K562 (cell line): ENCODE data around the gene USP35. TPM values are rescaled to one million over a fixed set of nuclear protein-coding genes. Genes with fewer than 3 reads are reported as not detected.

Experiments
- CSDE1 ChIP-seq, 2 experiments: fragments of 450-650 bp; IDR thresholded peaks; 2 replicates each; pipeline ENCODE4 v1.6.1; 2016; ENCODE audit warnings: mild to moderate bottlenecking in 1 of 2
- FOXP1 ChIP-seq: sonication (generic); formaldehyde crosslinking; IDR thresholded peaks from 2 replicates; pipeline ENCODE4 v1.8.0; 2022; ENCODE audit warnings: mild to moderate bottlenecking, missing genetic modification reagents
- GABPB1 ChIP-seq: sonication (generic); formaldehyde crosslinking; IDR thresholded peaks from 2 replicates; pipeline ENCODE4 v1.8.0; 2022; ENCODE audit warnings: mild to moderate bottlenecking, missing genetic modification reagents
- GTF3C2 ChIP-seq: IDR thresholded peaks from 3 replicates; pipeline ENCODE4 v1.6.1; 2011; ENCODE audit warnings: borderline replicate concordance, mild to moderate bottlenecking, moderate library complexity; ENCODE audit not compliant: insufficient read length; ENCODE audit errors: extremely low read depth
- HBP1 ChIP-seq: fragments of 450-650 bp; formaldehyde crosslinking; IDR thresholded peaks from 2 replicates; pipeline ENCODE4 v1.4.0; 2022; ENCODE audit warnings: missing genetic modification characterization
- HDAC2 ChIP-seq: fragments of 450-650 bp; IDR thresholded peaks from 2 replicates; pipeline ENCODE4 v1.6.1; 2016; ENCODE audit warnings: mild to moderate bottlenecking
- KDM1A ChIP-seq, 2 experiments: fragments of 450-650 bp; IDR thresholded peaks; 2 replicates each; pipeline ENCODE4 v1.6.1; 2016; ENCODE audit warnings: mild to moderate bottlenecking in 2 of 2
- MBD1 ChIP-seq: fragments of 250-450 bp; sonication (Bioruptor Pico); IDR thresholded peaks from 2 replicates; pipeline ENCODE4 v1.8.0; 2022; ENCODE audit warnings: inconsistent platforms
- PHF21A ChIP-seq: fragments of 450-650 bp; IDR thresholded peaks from 2 replicates; pipeline ENCODE4 v1.6.1; 2017; ENCODE audit warnings: low read depth, borderline replicate concordance
- PYGO2 ChIP-seq: fragments of 450-650 bp; IDR thresholded peaks from 2 replicates; pipeline ENCODE4 v1.6.1; 2016; ENCODE audit warnings: mild to moderate bottlenecking, missing genetic modification characterization, moderate library complexity, missing compliant biosample characterization
- RAD21 ChIP-seq, 2 experiments: fragments of 250-450 bp in 1 of 2; fragments of 450-650 bp in 1 of 2; sonication (Bioruptor Pico) in 1 of 2; formaldehyde crosslinking in 1 of 2; IDR thresholded peaks in 1 of 2; conservative IDR thresholded peaks in 1 of 2; 2 replicates each; pipeline versions ENCODE4 v1.4.0 to v1.8.0; 2020 to 2022; ENCODE audit warnings: mild to moderate bottlenecking in 2 of 2, moderate library complexity in 1 of 2
- ZC3H8 ChIP-seq: fragments of 450-650 bp; IDR thresholded peaks from 2 replicates; pipeline ENCODE4 v1.6.1; 2017
- ZNF165 ChIP-seq: fragments of 250-450 bp; sonication (Bioruptor Pico); IDR thresholded peaks from 2 replicates; pipeline ENCODE4 v1.4.0; 2020; ENCODE audit warnings: borderline replicate concordance
- ZNF408 ChIP-seq: fragments of 250-450 bp; sonication (Bioruptor Pico); IDR thresholded peaks from 2 replicates; pipeline ENCODE4 v1.4.0; 2020; ENCODE audit warnings: low read depth, mild to moderate bottlenecking, moderate library complexity
- ZNF717 ChIP-seq: fragments of 250-450 bp; sonication (Bioruptor Pico); IDR thresholded peaks from 2 replicates; pipeline ENCODE4 v1.5.0; 2021
- ZNF785 ChIP-seq: fragments of 250-450 bp; sonication (Bioruptor Pico); IDR thresholded peaks from 2 replicates; pipeline ENCODE4 v1.4.0; 2020; ENCODE audit warnings: mild to moderate bottlenecking
- polyA plus RNA-seq, 8 experiments: library from polyadenylated mRNA; depleted of rRNA in 4 of 8; stranded (reverse) in 5 of 8; unstranded in 3 of 8; fragments of >200 nt; fragmentation: Nextera tagmentation in 2 of 8; fragmentation: Illumina TruSeq in 1 of 8; extraction: Ambion mirVana in 2 of 8; extraction: Trizol in 1 of 8; gene quantifications; 2 replicates each; pipeline versions ENCODE4 v1.2.1 to v1.2.3, GENCODE V29; 2011 to 2014; ENCODE audit warnings: inconsistent platforms in 1 of 8, missing spikeins in 1 of 8
- total RNA-seq, 7 experiments: library from RNA; depleted of rRNA in 6 of 7; stranded (reverse); fragments of >200 nt in 6 of 7; fragmentation: Illumina TruSeq in 2 of 7; extraction: Trizol in 2 of 7; gene quantifications; 2 replicates each; pipeline versions ENCODE4 v1.2.1 to v1.2.3, GENCODE V29; 2011 to 2021; ENCODE audit warnings: low replicate concordance in 1 of 7
- TF ChIP-seq, protein P1 (sequence below): fragments of 250-450 bp; sonication (Bioruptor Pico); IDR thresholded peaks from 2 replicates; pipeline ENCODE4 v1.8.0; 2021; ENCODE audit warnings: borderline replicate concordance, mild to moderate bottlenecking, moderate library complexity; ENCODE audit not compliant: poor library complexity, severe bottlenecking
- TF ChIP-seq, protein P2 (sequence below): fragments of 450-650 bp; IDR thresholded peaks from 2 replicates; pipeline ENCODE4 v1.6.1; 2016
- TF ChIP-seq, protein P3 (sequence below): fragments of 250-450 bp; sonication (Bioruptor Pico); IDR thresholded peaks from 2 replicates; pipeline ENCODE4 v1.9.0; 2021; ENCODE audit warnings: mild to moderate bottlenecking

USP35 gene
- total and polyA plus RNA-seq, 9 of the 15 experiments (the other 6 are each of a cell fraction or from before 2014, with no cell fraction given), result 0.01 to 4.8 (median 3.6) TPM

DNA sequence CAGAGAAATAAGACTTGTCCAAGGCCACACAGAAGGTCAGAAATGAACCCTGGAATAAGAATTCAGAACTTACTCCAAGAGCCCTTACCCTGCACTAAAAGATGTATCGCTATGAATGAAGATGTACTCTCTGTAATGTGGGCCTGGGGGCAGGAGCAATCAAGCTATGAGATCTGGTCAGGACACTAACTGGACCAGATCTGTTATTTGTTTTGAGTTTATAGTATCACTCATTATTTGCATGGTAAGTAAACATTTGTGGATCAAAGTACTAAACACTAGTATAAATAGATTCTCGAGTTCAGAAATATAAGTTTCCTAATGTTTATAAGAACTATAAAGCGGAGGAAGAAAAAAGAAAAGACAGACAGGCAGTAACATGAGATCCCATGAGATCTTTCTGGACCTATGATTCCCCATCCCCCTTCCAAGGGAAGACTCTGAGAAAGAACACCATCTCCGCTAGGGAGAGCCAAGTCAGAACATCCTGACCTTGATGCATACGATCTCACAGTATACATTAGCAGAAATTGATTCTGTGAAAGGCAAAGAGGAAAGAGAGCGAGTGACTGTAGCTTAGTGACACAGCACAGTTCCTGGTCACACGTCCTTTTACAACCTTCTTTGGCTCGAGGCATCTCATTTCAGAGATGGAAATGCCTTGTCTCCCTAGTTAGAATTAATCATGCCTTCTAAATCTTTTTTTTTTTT lies 71.2 kb downstream of the USP35 start (continued):
- TF ChIP-seq PYGO2 (tag) (no peak), ZNF165 (no peak), PHF21A (no peak), CSDE1 (IDR thresholded peaks at IDR 0.05) (no peak), RAD21 (CRISPR knock-in tag; conservative IDR thresholded peaks at IDR 0.05 in 1 of 2, IDR thresholded peaks at IDR 0.05 in 1 of 2) (peak in 1 of 2 experiments; percentile 42; a peak in 2 of 4 replicates), HDAC2 (peak; percentile 38; the same call in 1 of the 2 replicates), GABPB1 (no peak), ZNF785 (no peak), MBD1 (CRISPR knock-in tag) (no peak), ZNF717 (CRISPR knock-in tag) (no peak), FOXP1 (CRISPR knock-in tag) (no peak), ZNF408 (CRISPR knock-in tag) (no peak), HBP1 (no peak), GTF3C2 (no peak), ZC3H8 (no peak), KDM1A (IDR thresholded peaks at IDR 0.05) (0 out of 4 replicates have a peak, but pooled peaks of 1 of the 2 experiments have one; percentile 6)
- TF ChIP-seq, protein P1, sequence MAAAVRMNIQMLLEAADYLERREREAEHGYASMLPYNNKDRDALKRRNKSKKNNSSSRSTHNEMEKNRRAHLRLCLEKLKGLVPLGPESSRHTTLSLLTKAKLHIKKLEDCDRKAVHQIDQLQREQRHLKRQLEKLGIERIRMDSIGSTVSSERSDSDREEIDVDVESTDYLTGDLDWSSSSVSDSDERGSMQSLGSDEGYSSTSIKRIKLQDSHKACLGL, result no peak
- TF ChIP-seq, protein P2, sequence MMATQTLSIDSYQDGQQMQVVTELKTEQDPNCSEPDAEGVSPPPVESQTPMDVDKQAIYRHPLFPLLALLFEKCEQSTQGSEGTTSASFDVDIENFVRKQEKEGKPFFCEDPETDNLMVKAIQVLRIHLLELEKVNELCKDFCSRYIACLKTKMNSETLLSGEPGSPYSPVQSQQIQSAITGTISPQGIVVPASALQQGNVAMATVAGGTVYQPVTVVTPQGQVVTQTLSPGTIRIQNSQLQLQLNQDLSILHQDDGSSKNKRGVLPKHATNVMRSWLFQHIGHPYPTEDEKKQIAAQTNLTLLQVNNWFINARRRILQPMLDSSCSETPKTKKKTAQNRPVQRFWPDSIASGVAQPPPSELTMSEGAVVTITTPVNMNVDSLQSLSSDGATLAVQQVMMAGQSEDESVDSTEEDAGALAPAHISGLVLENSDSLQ, result 0 out of 2 replicates have a peak, but pooled peaks have one; percentile 10
- TF ChIP-seq, protein P3, sequence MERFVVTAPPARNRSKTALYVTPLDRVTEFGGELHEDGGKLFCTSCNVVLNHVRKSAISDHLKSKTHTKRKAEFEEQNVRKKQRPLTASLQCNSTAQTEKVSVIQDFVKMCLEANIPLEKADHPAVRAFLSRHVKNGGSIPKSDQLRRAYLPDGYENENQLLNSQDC (CRISPR knock-in tag), result no peak
